Neuronal stem cell (in vitro differentiated cells): ENCODE data around the gene BUB3.

Source experiments
- DNase-seq: peaks from one replicate; pipeline ENCODE4 v3.0.0-alpha.2; 2013; ENCODE audit warnings: low spot score
- H2AFZ ChIP-seq: one replicate; pipeline ENCODE4 v1.6.1; 2013; ENCODE audit warnings: mild to moderate bottlenecking, low read length, inconsistent platforms
- H2AK5ac ChIP-seq: 2 replicates; pipeline ENCODE4 v1.6.1; 2013; ENCODE audit warnings: low read depth, mild to moderate bottlenecking, inconsistent platforms, low read length, moderate library complexity, mixed read lengths
- H2BK120ac ChIP-seq: 2 replicates; pipeline ENCODE4 v1.6.1; 2013; ENCODE audit warnings: low read depth, mild to moderate bottlenecking, inconsistent platforms, low read length, moderate library complexity, mixed read lengths
- H2BK12ac ChIP-seq: one replicate; pipeline ENCODE4 v1.6.1; 2013; ENCODE audit warnings: low read length, inconsistent platforms
- H2BK15ac ChIP-seq: 2 replicates; pipeline ENCODE4 v1.6.1; 2013; ENCODE audit warnings: mild to moderate bottlenecking, low read length, inconsistent platforms, mixed read lengths
- H2BK5ac ChIP-seq: one replicate; pipeline ENCODE4 v1.6.1; 2013; ENCODE audit warnings: inconsistent platforms, mild to moderate bottlenecking, low read length, moderate library complexity
- H3K14ac ChIP-seq: one replicate; pipeline ENCODE4 v1.6.1; 2013; ENCODE audit warnings: low read length, inconsistent platforms
- H3K18ac ChIP-seq: 2 replicates; pipeline ENCODE4 v1.6.1; 2013; ENCODE audit warnings: low read length, inconsistent platforms
- H3K23ac ChIP-seq: 2 replicates; pipeline ENCODE4 v1.6.1; 2013; ENCODE audit warnings: low read depth, mild to moderate bottlenecking, mixed read lengths, low read length, inconsistent platforms; ENCODE audit not compliant: poor library complexity
- H3K27ac ChIP-seq: replicated peaks from 3 replicates; pipeline ENCODE4 v1.5.1; 2013; ENCODE audit warnings: low read length, inconsistent platforms
- H3K27me3 ChIP-seq, 3 experiments: 2 replicates each; pipeline ENCODE4 v1.6.1; 2013; ENCODE audit warnings: low read length in 3 of 3, mild to moderate bottlenecking in 2 of 3, inconsistent platforms in 1 of 3, low read depth in 1 of 3, mixed read lengths in 1 of 3, moderate library complexity in 1 of 3; ENCODE audit not compliant: control insufficient read depth in 3 of 3, insufficient read depth in 3 of 3
- H3K36me3 ChIP-seq, 2 donors: replicated peaks in 1 of 2; 2 replicates each; pipeline ENCODE4 v1.6.1; 2013; ENCODE audit warnings: low read length in 2 of 2; ENCODE audit not compliant: control insufficient read depth in 2 of 2, insufficient read depth in 2 of 2
- H3K4ac ChIP-seq: 2 replicates; pipeline ENCODE4 v1.6.1; 2013; ENCODE audit warnings: inconsistent platforms, mild to moderate bottlenecking, low read length, moderate library complexity
- H3K4me1 ChIP-seq, 2 donors: 1 replicate in 1 of 2; 2 replicates in 1 of 2; pipeline ENCODE4 v1.6.1; 2013; ENCODE audit warnings: low read length in 2 of 2, low read depth in 1 of 2; ENCODE audit not compliant: control insufficient read depth in 2 of 2, insufficient read depth in 1 of 2
- H3K4me2 ChIP-seq: one replicate; pipeline ENCODE4 v1.6.1; 2013; ENCODE audit warnings: mild to moderate bottlenecking, low read length, inconsistent platforms; ENCODE audit not compliant: insufficient read depth, poor library complexity, severe bottlenecking
- H3K4me3 ChIP-seq, 2 donors: 2 replicates each; pipeline ENCODE4 v1.5.1; 2013; ENCODE audit warnings: low read length in 2 of 2, mild to moderate bottlenecking in 2 of 2, inconsistent platforms in 1 of 2, moderate library complexity in 1 of 2
- H3K79me1 ChIP-seq: one replicate; pipeline ENCODE4 v1.6.1; 2013; ENCODE audit warnings: low read depth, mild to moderate bottlenecking, inconsistent platforms, low read length, moderate library complexity
- H3K9ac ChIP-seq: one replicate; pipeline ENCODE4 v1.6.1; 2013; ENCODE audit warnings: mild to moderate bottlenecking, low read depth, low read length, inconsistent platforms; ENCODE audit not compliant: poor library complexity
- H3K9me3 ChIP-seq, 2 donors: replicated peaks in 1 of 2; 2 replicates each; pipeline versions ENCODE3 to v1.6.1; 2013; ENCODE audit warnings: low read length in 2 of 2, mild to moderate bottlenecking in 2 of 2, inconsistent platforms in 1 of 2, low read depth in 1 of 2, mixed read lengths in 1 of 2, moderate library complexity in 1 of 2; ENCODE audit not compliant: control insufficient read depth in 2 of 2, insufficient read depth in 1 of 2
- H4K8ac ChIP-seq: one replicate; pipeline ENCODE4 v1.6.1; 2013; ENCODE audit warnings: low read depth, mild to moderate bottlenecking, inconsistent platforms, low read length, moderate library complexity
- H4K91ac ChIP-seq: one replicate; pipeline ENCODE4 v1.6.1; 2013; ENCODE audit warnings: low read length, low read depth, mild to moderate bottlenecking, inconsistent platforms; ENCODE audit not compliant: poor library complexity
- WGBS, 2 donors: extraction: QIAGEN DNeasy Blood & Tissue Kit; methylation state at CpG; one replicate each; pipeline ENCODE4 v1.1.7; 2013; ENCODE audit warnings: missing lambda C conversion rate in 2 of 2, mixed read lengths in 1 of 2; ENCODE audit not compliant: insufficient read length in 2 of 2, insufficient replicate concordance in 1 of 2; ENCODE audit errors: extremely low coverage in 2 of 2; 5-methylcytosine and 5-hydroxymethylcytosine counted together

BUB3 gene

DNA sequence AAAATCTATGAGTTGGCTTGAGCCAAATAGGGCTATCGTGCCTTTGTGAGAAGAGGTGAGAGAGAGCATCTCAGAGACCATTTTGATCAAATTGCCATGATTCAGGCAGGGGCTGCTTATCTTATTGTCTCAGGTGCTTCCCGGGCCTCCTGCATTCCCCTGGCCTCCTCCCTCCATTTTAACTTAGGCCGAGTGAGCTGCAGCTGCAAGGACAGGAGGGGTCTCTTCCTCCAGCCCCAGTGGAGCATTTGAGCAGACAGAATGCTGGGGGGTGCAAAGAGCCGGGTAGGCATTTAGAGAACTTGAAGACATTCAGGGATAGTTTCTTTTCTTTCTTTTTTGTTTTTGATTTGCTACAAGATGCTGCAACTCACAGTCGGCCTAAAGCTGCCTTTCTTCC lies 59.0 kb downstream of the BUB3 start:
- H4K91ac ChIP-seq = no peak overlapping the region
- H3K9ac ChIP-seq = no peak overlapping the region
- H3K4me1 ChIP-seq = peaks cover 0 to 3% of the 10 kb centered on the region in 2 donors
- peak overlapping the region; percentile 55 for H2AFZ ChIP-seq
- no peak overlapping the region for H3K4me3 ChIP-seq
- H3K4ac ChIP-seq = no peak overlapping the region
- WGBS, 2 donors = no CpG with 5 or more reads among the region's 5 CpGs
- H2AK5ac ChIP-seq = no peak overlapping the region
- no peak overlapping the region for H3K23ac ChIP-seq
- H3K4me2 ChIP-seq = no peak overlapping the region
- no peaks in the 10 kb centered on the region for H3K79me1 ChIP-seq
- no peaks in the 10 kb centered on the region for H3K27me3 ChIP-seq
- no peaks in the 10 kb centered on the region for H3K36me3 ChIP-seq
- H4K8ac ChIP-seq = no peak overlapping the region
- H2BK12ac ChIP-seq = no peak overlapping the region
- H3K9me3 ChIP-seq = peaks cover 2 to 6% of the 10 kb centered on the region in 2 donors
- no peak overlapping the region for H2BK15ac ChIP-seq
- H3K27ac ChIP-seq = no peak overlapping the region
- H3K14ac ChIP-seq = no peak overlapping the region
- H3K18ac ChIP-seq = no peak overlapping the region
- no peak overlapping the region for H2BK120ac ChIP-seq
- H2BK5ac ChIP-seq = no peak overlapping the region
- DNase-seq = no peak
